NCI-H774 (cell line): Measurements from ENCODE around the gene SOBP.

Experiments
- DNase-seq: peaks from one replicate; lab custom pipeline; 2025; lab: John Stamatoyannopoulos, UW

Gene SOBP

GRCh38 chr6:107638493-107638892 lies 148.6 kb downstream of the SOBP start:
- no peak for DNase-seq

- no peak for DNase-seq
These were observed 149.6 kb downstream of the SOBP start for GRCh38 chr6:107639511-107639910.

- DNase-seq = no peak
These were observed 151.2 kb downstream of the SOBP start for GRCh38 chr6:107641071-107641470.

GRCh38 chr6:107641500-107641941 lies 151.6 kb downstream of the SOBP start:
- DNase-seq = no peak

- no peak for DNase-seq
These were observed 152.4 kb downstream of the SOBP start for GRCh38 chr6:107642095-107642860.

- DNase-seq = no peak
These were observed 153.0 kb downstream of the SOBP start for GRCh38 chr6:107642861-107643328.

GRCh38 chr6:107644513-107644912 lies 154.6 kb downstream of the SOBP start:
- DNase-seq = no peak

- no peak for DNase-seq
These were observed 155.8 kb downstream of the SOBP start for GRCh38 chr6:107645740-107646139.

GRCh38 chr6:107646176-107646575 lies 156.3 kb downstream of the SOBP start:
- DNase-seq = no peak

- no peak for DNase-seq
These were observed 157.0 kb downstream of the SOBP start for GRCh38 chr6:107646776-107647438.

GRCh38 chr6:107647439-107647948 lies 157.6 kb downstream of the SOBP start:
- DNase-seq = no peak

GRCh38 chr6:107648983-107649382 lies 159.1 kb downstream of the SOBP start:
- DNase-seq = no peak

GRCh38 chr6:107652526-107653182 lies 162.7 kb downstream of the SOBP start:
- no peak for DNase-seq

GRCh38 chr6:107653183-107653580 lies 163.3 kb downstream of the SOBP start:
- DNase-seq = peak; percentile 85

GRCh38 chr6:107653861-107654394 lies 164.0 kb downstream of the SOBP start:
- no peak for DNase-seq

- DNase-seq = no peak
These were observed 164.8 kb downstream of the SOBP start for GRCh38 chr6:107654764-107655163.

- no peak for DNase-seq
These were observed 165.3 kb downstream of the SOBP start for GRCh38 chr6:107655245-107655644.

- DNase-seq = no peak
These were observed 165.9 kb downstream of the SOBP start for GRCh38 chr6:107655864-107656263.

GRCh38 chr6:107656401-107656800 lies 166.5 kb downstream of the SOBP start:
- DNase-seq = no peak

- no peak for DNase-seq
These were observed 167.0 kb downstream of the SOBP start for GRCh38 chr6:107656883-107657282.

- no peak for DNase-seq
These were observed 167.4 kb downstream of the SOBP start for GRCh38 chr6:107657373-107657754.

- no peak for DNase-seq
These were observed 168.0 kb downstream of the SOBP start for GRCh38 chr6:107657755-107658461.
